ENCODE measurements around the gene COX6B2.

The COX6B2 gene

DNA sequence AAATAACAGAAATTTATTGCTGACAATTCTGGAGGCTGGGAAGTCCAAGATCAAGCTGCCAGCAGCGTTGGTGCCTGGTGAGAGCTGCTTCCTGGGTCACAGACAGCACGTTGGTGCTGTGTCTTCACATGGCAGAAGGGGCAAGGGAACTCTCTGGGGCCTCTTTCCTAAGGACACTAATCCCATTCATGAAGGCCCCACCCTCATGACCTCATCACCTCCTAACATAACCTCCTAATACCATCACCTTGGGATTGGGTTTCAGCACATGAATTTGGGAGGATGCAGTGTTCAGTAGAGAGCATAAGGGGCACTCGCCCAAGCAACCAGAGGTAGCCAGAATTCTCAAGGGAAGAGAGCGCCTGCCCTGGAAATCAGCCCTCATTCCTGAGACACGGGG, 45.1 kb downstream of the COX6B2 start:
- DNase-seq: no peak

DNA sequence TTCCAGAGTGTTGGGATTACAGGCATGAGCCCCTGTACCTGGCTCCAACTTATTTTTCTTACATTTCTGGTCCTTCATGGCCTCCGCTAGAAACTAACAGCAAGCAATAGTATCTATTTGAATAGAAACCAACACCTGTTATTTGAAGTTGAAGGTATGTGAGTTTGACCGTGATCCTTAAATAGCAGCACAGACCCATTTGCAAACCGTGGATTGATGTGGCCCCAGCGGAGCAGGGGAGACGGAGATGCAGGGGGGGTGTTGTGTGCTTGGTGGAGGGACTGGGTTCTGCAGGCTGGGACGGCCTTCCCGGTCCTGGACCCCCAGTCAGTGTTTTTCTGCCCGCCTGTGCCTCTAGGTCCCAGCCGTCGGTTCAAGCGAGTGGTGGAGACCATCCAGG, 46.2 kb downstream of the COX6B2 start:
- DNase-seq: no peak

DNA sequence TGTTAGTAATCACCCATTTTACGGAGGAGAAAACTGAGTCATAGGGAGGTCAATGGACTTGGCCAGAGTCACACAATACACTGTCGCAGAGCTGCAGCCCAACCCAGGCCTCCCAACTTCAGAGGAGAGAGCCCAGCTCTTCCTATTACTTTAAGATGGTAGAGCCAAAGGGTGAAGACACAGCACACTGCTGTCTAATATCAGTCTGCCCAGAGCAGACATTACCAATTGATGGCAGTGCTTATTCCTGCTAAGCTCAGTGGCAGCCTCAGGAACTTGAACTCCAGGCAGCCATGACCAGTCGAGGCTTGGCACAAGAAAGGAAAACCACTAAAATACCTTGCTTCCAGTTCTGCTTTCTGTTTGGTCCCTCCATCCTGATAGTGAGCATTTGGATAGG, 47.8 kb downstream of the COX6B2 start:
- DNase-seq: no peak

DNA sequence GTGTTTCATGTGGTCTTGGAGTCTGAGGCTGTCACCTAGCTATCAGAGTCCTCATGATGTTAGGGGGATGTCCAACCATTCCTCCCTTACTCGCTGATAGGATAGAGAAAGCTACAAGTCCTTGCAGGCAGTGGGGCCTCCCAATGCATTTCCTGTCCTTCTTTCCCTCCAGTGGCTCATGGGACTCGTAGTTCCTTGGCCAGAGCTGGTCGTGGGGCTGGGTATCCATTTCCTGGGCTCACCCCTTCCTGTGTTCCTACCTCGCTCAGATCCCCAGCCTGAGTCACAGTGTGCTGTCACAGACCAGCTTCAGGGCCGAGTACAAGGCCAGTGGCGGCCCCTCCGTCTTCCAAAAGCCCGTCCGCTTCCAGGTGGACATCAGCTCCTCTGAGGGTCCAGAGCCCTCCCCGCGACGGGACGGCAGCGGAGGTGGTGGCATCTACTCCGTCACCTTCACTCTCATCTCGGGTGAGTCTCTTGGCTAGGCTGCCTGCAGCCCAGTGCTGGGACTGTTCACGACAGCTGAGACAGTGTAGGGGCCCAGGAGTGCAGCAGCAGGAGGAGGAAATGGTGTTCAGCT, 48.4 kb downstream of the COX6B2 start:
- no peak for DNase-seq

DNA sequence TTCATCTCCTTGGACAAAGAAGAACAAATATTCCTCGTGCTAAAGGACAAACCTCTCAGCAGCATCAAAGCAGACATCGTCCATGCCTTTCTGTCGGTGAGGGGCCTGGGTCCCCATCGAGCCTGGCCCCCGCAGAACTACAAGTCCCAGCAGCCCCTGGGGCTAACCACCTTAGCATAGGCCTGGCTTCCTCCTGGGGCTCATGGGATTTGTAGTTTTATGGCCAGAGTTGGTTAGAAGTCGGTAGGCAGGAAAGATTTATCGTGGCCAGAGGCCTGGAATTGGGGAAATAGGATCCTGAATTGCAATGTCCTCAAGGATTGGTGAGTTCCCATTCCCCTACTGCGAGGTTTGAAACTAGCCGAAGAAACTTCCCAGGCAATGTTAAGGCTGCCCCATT, 49.0 kb downstream of the COX6B2 start:
- peak; percentile 67 for DNase-seq

DNA sequence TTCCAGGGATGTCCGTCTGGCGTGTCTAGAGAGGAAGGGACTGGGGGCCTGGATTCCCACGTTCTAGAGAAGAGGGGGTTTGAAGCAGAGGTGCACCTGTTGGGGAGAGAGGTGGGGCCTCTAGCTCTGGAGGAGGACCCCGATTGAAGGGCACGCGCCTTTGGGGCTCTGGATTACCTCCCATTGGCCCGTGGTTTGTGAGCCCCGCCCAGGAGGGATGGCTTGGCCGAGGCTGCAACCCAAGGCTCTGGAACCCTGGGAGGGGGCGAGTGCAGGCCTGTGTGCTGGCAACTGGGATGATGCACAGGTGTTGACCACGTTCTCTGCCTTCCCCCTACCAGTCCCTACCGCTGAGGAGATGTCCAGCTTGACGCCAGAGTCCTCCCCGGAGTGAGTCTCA, 49.5 kb downstream of the COX6B2 start:
- DNase-seq: no peak

DNA sequence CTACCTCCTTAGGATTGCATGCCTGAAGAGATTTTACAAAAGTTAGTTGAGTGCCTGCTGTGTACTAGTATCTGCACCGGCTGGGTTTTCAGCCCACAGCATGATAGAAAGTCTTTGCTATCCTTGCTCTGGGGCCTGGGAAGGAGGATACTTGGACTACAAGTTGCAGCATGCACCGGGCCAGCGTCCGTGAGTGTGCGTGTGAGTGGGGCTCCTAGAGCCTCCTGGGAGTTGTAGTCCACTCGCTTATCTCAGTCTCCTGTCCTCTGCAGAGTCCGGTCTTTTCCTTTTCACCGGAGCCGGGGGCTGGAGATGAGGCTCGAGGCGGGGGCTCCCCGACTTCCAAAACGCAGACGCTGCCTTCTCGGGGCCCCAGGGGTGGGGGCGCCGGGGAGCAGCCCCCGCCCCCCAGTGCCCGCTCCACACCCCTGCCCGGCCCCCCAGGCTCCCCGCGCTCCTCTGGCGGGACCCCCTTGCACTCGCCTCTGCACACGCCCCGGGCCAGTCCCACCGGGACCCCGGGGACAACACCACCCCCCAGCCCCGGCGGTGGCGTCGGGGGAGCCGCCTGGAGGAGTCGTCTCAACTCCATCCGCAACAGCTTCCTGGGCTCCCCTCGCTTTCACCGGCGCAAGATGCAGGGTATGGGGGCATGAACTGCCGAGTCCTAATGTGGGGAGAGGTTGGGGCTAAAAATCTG, 50.1 kb downstream of the COX6B2 start:
- DNase-seq: peak; percentile 32

DNA sequence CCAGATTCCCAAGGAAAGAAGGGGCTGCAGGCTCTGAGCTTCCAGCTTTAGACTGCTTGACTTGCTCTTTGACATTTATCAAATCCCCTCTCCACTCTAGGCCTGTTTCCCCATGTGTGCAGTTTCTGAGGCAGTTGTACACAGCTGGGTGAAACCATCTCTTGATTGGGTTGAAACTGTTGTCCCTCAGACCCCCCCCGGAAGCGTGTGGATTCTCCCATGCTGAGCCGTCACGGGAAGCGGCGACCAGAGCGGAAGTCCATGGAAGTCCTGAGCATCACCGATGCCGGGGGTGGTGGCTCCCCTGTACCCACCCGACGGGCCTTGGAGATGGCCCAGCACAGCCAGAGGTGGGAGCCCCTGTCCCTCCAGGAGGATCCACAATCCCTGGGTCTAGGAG, 51.0 kb downstream of the COX6B2 start:
- DNase-seq: no peak

DNA sequence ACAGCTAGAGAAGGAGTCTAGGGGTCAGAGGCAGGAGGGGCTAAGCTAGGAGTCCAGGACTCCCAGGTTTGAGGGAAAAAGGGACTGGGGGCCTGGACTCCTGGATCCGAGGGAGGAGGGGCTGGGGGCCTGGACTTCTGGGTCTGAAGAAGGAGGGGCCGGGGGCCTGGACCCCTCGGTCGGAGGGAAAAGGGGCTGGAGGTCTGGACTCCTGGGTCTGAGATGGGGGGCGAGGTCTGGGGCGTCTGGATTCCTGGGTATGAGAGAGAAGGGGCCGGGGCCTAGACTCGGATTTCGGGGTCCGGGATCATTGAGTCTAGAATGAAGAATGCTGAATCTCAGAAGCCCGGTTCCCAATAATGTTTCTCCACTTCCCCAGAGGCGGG, 52.2 kb downstream of the COX6B2 start:
- DNase-seq: no peak

DNA sequence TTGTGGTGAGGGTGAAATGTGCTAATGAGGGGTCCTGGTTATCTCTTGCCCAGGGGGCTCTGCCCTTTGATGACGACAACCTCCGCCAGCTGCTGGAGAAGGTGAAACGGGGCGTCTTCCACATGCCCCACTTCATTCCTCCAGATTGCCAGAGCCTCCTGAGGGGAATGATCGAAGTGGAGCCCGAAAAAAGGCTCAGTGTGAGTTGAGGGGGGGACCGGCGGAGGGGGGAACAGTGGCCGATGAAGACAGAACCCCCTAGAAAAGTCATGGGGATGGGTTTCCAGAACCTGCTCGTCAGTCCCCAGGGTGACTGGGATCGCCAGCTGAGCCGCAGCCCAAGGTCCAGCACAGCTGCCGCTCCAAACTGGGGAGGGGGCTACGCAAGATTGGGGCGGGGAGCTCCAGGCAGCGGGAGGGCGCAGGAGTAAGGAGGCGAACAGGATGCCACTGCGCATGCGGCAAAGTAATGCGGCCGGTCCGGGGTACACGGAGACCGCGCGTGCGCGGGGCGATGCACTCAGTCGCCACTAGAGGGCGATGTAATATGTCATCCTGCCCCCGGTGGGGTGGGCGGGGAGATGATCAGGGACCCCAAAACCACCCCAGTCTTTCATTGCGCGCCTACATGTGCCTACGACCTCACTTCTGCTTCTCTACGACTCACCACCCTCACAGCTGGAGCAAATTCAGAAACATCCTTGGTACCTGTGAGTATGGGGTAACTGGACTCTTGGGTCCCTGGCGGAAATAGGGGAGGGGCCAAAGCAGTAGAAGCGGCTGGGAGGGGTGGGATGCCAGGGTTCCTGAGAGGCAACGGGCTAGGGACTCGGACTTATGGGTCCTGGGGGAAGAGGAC, 52.8 kb downstream of the COX6B2 start:
- peak; percentile 93 for DNase-seq

DNA sequence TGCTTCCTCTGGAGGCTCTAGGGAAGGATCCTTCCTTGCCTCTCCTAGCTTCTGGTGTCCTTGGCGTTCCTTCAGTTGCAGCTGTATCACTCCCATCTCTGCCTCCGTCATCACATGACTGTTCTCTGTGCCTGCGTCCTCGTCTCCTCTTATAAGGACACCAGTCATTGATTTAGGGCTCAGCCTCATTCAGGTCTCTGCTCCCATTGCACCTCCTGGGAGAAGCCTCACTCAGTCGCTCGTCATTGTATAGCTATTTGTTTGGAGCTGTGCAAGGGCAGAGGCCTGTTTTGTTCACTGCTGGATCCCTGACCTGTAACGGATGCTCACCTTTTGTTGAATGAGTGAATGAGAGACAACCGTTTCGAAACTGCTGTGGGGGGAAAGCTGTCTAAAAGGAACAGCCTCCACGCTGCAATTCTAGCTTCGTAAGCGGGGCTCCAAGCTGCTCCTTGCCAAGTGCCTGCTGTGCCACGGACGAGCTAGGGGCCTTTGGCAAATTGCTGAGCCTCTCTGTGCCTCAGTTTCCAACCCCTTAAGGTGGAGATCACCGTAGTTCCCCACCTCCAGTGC, 53.5 kb downstream of the COX6B2 start:
- no peak for DNase-seq

DNA sequence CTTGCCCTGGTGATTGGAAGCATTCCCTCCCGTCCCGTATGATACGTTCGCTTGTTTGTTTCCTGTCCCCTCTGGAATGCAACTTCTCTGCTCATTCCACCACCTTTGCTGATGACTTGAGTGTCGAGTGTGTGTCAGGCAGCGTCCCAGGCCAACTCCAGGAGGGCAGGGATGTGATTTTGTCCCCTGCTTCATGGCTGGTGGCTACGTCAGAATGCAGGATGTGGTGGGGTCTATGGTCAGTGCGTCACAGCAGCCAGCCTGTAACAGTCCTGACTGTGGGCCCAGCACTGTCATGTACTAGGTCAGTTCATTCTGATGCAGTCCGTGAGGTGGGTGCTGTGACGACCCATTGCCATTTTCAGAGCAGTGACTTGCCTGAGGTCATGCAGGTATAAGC, 54.5 kb downstream of the COX6B2 start:
- DNase-seq: no peak
